H1 (cell line): Measurements from ENCODE around the gene PRKAR2A. TPM values are rescaled to one million over a fixed set of nuclear protein-coding genes. Genes with fewer than 3 reads are reported as not detected.

ENCODE experiments used
- CTCF ChIA-PET: fragments of 300-600 bp; sonication (Branson Sonifier 250); formaldehyde crosslinking; loops from one replicate; lab custom pipeline; 2021; ENCODE audit not compliant: partially characterized antibody; lab: Charles Lee
- POLR2A ChIA-PET: fragments of 300-600 bp; sonication (Branson Sonifier 250); formaldehyde crosslinking; loops from one replicate; lab custom pipeline; 2021; ENCODE audit warnings: inconsistent platforms; ENCODE audit not compliant: partially characterized antibody; lab: Charles Lee
- DNase-seq, 2 experiments: peaks; one replicate each; pipeline versions ENCODE4 v3.0.0 to v3.0.0-alpha.2; 2010 to 2022; ENCODE audit warnings: low spot score in 2 of 2, low read depth in 1 of 2, mixed read lengths in 1 of 2
- FAIRE-seq: peaks from 2 replicates; lab custom pipeline; 2011; peaks lifted over from hg19 to GRCh38; lab: Jason Lieb, UNC
- H2AFZ ChIP-seq: 2 replicates; pipeline ENCODE4 v1.8.1; 2012; ENCODE audit warnings: low read length, inconsistent platforms
- H2AK5ac ChIP-seq: 2 replicates; pipeline ENCODE4 v1.6.1; 2013; ENCODE audit warnings: low read depth, low read length
- H2BK120ac ChIP-seq: replicated peaks from 2 replicates; pipeline ENCODE3; 2013; ENCODE audit warnings: low read depth, low read length, inconsistent platforms
- H2BK12ac ChIP-seq: 2 replicates; pipeline ENCODE4 v1.6.1; 2013; ENCODE audit warnings: low read depth, low read length
- H2BK15ac ChIP-seq: 2 replicates; pipeline ENCODE4 v1.6.1; 2013; ENCODE audit warnings: low read length
- H2BK20ac ChIP-seq: 2 replicates; pipeline ENCODE4 v1.6.1; 2013; ENCODE audit warnings: low read length
- H2BK5ac ChIP-seq: 2 replicates; pipeline ENCODE4 v1.6.1; 2013; ENCODE audit warnings: low read depth, low read length
- H3K14ac ChIP-seq: 2 replicates; pipeline ENCODE4 v1.6.1; 2013; ENCODE audit warnings: inconsistent platforms; ENCODE audit not compliant: insufficient read length
- H3K18ac ChIP-seq: 2 replicates; pipeline ENCODE4 v1.6.1; 2013; ENCODE audit warnings: low read length; ENCODE audit errors: extremely low read depth
- H3K23ac ChIP-seq: 2 replicates; pipeline ENCODE4 v1.6.1; 2013; ENCODE audit warnings: inconsistent platforms; ENCODE audit not compliant: insufficient read length
- H3K23me2 ChIP-seq: 2 replicates; pipeline ENCODE4 v1.6.1; 2013; ENCODE audit warnings: low read depth, low read length
- H3K27ac ChIP-seq: 2 replicates; pipeline ENCODE4 v1.6.1; 2011; ENCODE audit warnings: low read depth, low read length, inconsistent platforms
- H3K27me3 ChIP-seq, 4 experiments: replicated peaks in 1 of 4; 1 replicate in 1 of 4; 2 replicates in 3 of 4; pipeline versions ENCODE4 v1.6.1 to v1.8.1; 2011 to 2013; ENCODE audit warnings: low read length in 3 of 4, mild to moderate bottlenecking in 3 of 4, inconsistent platforms in 2 of 4, mixed read lengths in 2 of 4, moderate library complexity in 1 of 4; ENCODE audit not compliant: control insufficient read depth in 3 of 4, insufficient read depth in 3 of 4; ENCODE audit errors: extremely low read depth in 1 of 4
- H3K36me3 ChIP-seq, 4 experiments: 2 replicates each; pipeline versions ENCODE4 v1.6.1 to v1.8.1; 2011 to 2013; ENCODE audit warnings: mild to moderate bottlenecking in 4 of 4, low read length in 3 of 4, moderate library complexity in 2 of 4, control low read depth in 1 of 4, inconsistent platforms in 1 of 4; ENCODE audit not compliant: insufficient read depth in 4 of 4, control insufficient read depth in 2 of 4
- H3K4ac ChIP-seq: replicated peaks from 2 replicates; pipeline ENCODE3; 2013; ENCODE audit warnings: low read length, low read depth, mixed read lengths, inconsistent platforms; ENCODE audit not compliant: insufficient read length
- H3K4me1 ChIP-seq, 4 experiments: replicated peaks in 1 of 4; 1 replicate in 1 of 4; 2 replicates in 3 of 4; pipeline versions ENCODE4 v1.6.1 to v1.8.1; 2011 to 2013; ENCODE audit warnings: low read length in 3 of 4, inconsistent platforms in 2 of 4, mixed read lengths in 1 of 4; ENCODE audit not compliant: insufficient read depth in 4 of 4, control insufficient read depth in 3 of 4
- H3K4me2 ChIP-seq, 2 experiments: 2 replicates each; pipeline versions ENCODE4 v1.6.1 to v1.8.1; 2011 to 2013; ENCODE audit warnings: low read depth in 2 of 2, low read length in 2 of 2, control low read depth in 1 of 2, inconsistent platforms in 1 of 2, mild to moderate bottlenecking in 1 of 2; ENCODE audit not compliant: insufficient read depth in 1 of 2
- H3K4me3 ChIP-seq, 4 experiments: fragments of 200-600, 300-600 bp in 1 of 4; sonication (generic), shearing (Covaris generic), sonication (Bioruptor Twin) in 1 of 4; 2 replicates each; pipeline versions ENCODE4 v1.5.1 to v1.8.1; 2011 to 2016; ENCODE audit warnings: low read length in 4 of 4, low read depth in 3 of 4, control low read depth in 2 of 4, inconsistent platforms in 2 of 4, mild to moderate bottlenecking in 2 of 4, mixed read lengths in 1 of 4, moderate library complexity in 1 of 4; ENCODE audit not compliant: insufficient read depth in 2 of 4; ENCODE audit errors: extremely low read depth in 1 of 4
- H3K56ac ChIP-seq: replicated peaks from 2 replicates; pipeline ENCODE3; 2013; ENCODE audit warnings: low read depth, mild to moderate bottlenecking, mixed read lengths, low read length, inconsistent platforms; ENCODE audit not compliant: insufficient read length
- H3K79me1 ChIP-seq: 2 replicates; pipeline ENCODE4 v1.6.1; 2013; ENCODE audit warnings: low read depth, low read length, control low read depth
- H3K79me2 ChIP-seq, 2 experiments: 2 replicates each; pipeline versions ENCODE4 v1.6.1 to v1.8.1; 2012 to 2013; ENCODE audit warnings: low read length in 2 of 2, mild to moderate bottlenecking in 2 of 2, inconsistent platforms in 1 of 2; ENCODE audit not compliant: insufficient read depth in 2 of 2, control insufficient read depth in 1 of 2
- H3K9ac ChIP-seq, 4 experiments: replicated peaks in 1 of 4; 1 replicate in 1 of 4; 2 replicates in 3 of 4; pipeline versions ENCODE4 v1.6.1 to v1.8.1; 2011 to 2013; ENCODE audit warnings: low read depth in 3 of 4, low read length in 3 of 4, control low read depth in 2 of 4, mild to moderate bottlenecking in 2 of 4, moderate library complexity in 2 of 4, inconsistent platforms in 1 of 4; ENCODE audit errors: extremely low read depth in 1 of 4
- H3K9me3 ChIP-seq, 2 experiments: 2 replicates each; pipeline versions ENCODE4 v1.6.1 to v1.8.1; 2012 to 2013; ENCODE audit warnings: mild to moderate bottlenecking in 2 of 2, moderate library complexity in 2 of 2, control low read depth in 1 of 2, inconsistent platforms in 1 of 2, low read depth in 1 of 2, low read length in 1 of 2, mixed read lengths in 1 of 2; ENCODE audit not compliant: insufficient read depth in 2 of 2
- H4K20me1 ChIP-seq, 2 experiments: replicated peaks in 1 of 2; 2 replicates each; pipeline versions ENCODE3 to v1.8.1; 2011 to 2013; ENCODE audit warnings: inconsistent platforms in 2 of 2, low read length in 2 of 2, mild to moderate bottlenecking in 1 of 2; ENCODE audit not compliant: insufficient read depth in 2 of 2, control insufficient read depth in 1 of 2
- H4K5ac ChIP-seq: 2 replicates; pipeline ENCODE4 v1.6.1; 2013; ENCODE audit warnings: low read length, low read depth, mixed read lengths, inconsistent platforms; ENCODE audit not compliant: insufficient read length
- H4K8ac ChIP-seq: 2 replicates; pipeline ENCODE4 v1.8.0; 2013; ENCODE audit warnings: mild to moderate bottlenecking, moderate library complexity, low read length, inconsistent platforms; ENCODE audit not compliant: insufficient read depth; ENCODE audit errors: extremely low read depth
- H4K91ac ChIP-seq: replicated peaks from 2 replicates; pipeline ENCODE3; 2013; ENCODE audit warnings: low read length, mixed read lengths, inconsistent platforms; ENCODE audit not compliant: insufficient read length
- CHD1 ChIP-seq: IDR thresholded peaks from 2 replicates; pipeline ENCODE4 v1.6.1; 2012; ENCODE audit warnings: low read depth, low read length, improper control_type of control experiment
- JUND ChIP-seq: IDR thresholded peaks from 2 replicates; pipeline ENCODE4 v1.6.1; 2011; ENCODE audit warnings: mild to moderate bottlenecking, improper control_type of control experiment, low read length
- KDM4A ChIP-seq: IDR thresholded peaks from one replicate; pipeline ENCODE4 v1.7.1; 2012; ENCODE audit warnings: low read depth, mild to moderate bottlenecking, moderate library complexity, low read length, inconsistent platforms; ENCODE audit not compliant: severe bottlenecking
- NRF1 ChIP-seq: IDR thresholded peaks from 2 replicates; pipeline ENCODE4 v1.6.1; 2011; ENCODE audit warnings: mild to moderate bottlenecking, low read depth, low read length, improper control_type of control experiment
- RXRA ChIP-seq: IDR thresholded peaks from 2 replicates; pipeline ENCODE4 v1.6.1; 2011; ENCODE audit warnings: low read depth, mild to moderate bottlenecking, low read length, moderate library complexity; ENCODE audit not compliant: insufficient read depth
- SIX5 ChIP-seq: IDR thresholded peaks from 2 replicates; pipeline ENCODE4 v1.6.1; 2011; ENCODE audit warnings: mild to moderate bottlenecking, low read depth, low read length
- TAF7 ChIP-seq: optimal IDR thresholded peaks from 2 replicates; pipeline ENCODE3; 2011; ENCODE audit warnings: low read depth, mild to moderate bottlenecking, inconsistent platforms, low read length, moderate library complexity, borderline replicate concordance
- TBP ChIP-seq: IDR thresholded peaks from 2 replicates; pipeline ENCODE4 v1.6.1; 2011; ENCODE audit warnings: low read depth, low read length, improper control_type of control experiment
- ZNF274 ChIP-seq: IDR thresholded peaks from 2 replicates; pipeline ENCODE4 v1.7.0; 2012; ENCODE audit warnings: low read length, borderline replicate concordance; ENCODE audit errors: extremely low read depth
- WGBS, 2 experiments: shearing (Covaris generic) in 1 of 2; methylation state at CpG; one replicate each; pipeline versions ENCODE4 v1.1.6 to v1.1.7; 2013 to 2015; ENCODE audit warnings: low lambda C conversion rate in 2 of 2, mixed read lengths in 2 of 2, inconsistent platforms in 1 of 2, low coverage in 1 of 2, missing lambda C conversion rate in 1 of 2; ENCODE audit not compliant: insufficient replicate concordance in 2 of 2, insufficient coverage in 1 of 2, insufficient read length in 1 of 2; ENCODE audit errors: extremely low coverage in 1 of 2, missing lambda C conversion rate in 1 of 2; 5-methylcytosine and 5-hydroxymethylcytosine counted together
- polyA plus RNA-seq, 7 experiments: library from polyadenylated mRNA; depleted of rRNA in 3 of 7; stranded (reverse) in 5 of 7; unstranded in 2 of 7; fragments of >200 nt in 5 of 7; fragments of 200-250 nt in 2 of 7; gene quantifications; 1 replicate in 5 of 7; 2 replicates in 1 of 7; 4 replicates in 1 of 7; pipeline versions ENCODE4 v1.2.1 to v1.2.3, GENCODE V29; 2011 to 2013; ENCODE audit warnings: missing spikeins in 2 of 7, mixed read lengths in 2 of 7
- total RNA-seq: library from RNA; stranded (reverse); fragmentation: NEBNext Ultra II Directional; extraction: Animal tissue kit (Norgen Biotek cat#: 25700); gene quantifications from 2 replicates; pipeline ENCODE4 v1.2.1, GENCODE V29; 2021
- TF ChIP-seq, protein P1 (sequence below): IDR thresholded peaks from 2 replicates; pipeline ENCODE4 v1.6.1; 2011; ENCODE audit warnings: low read depth, mild to moderate bottlenecking, low read length; ENCODE audit not compliant: insufficient read depth
- TF ChIP-seq, protein P2 (sequence below): IDR thresholded peaks from 2 replicates; pipeline ENCODE4 v1.6.1; 2012; ENCODE audit warnings: inconsistent platforms
- TF ChIP-seq, protein P3 (sequence below): IDR thresholded peaks from 2 replicates; pipeline ENCODE4 v1.6.1; 2012; ENCODE audit warnings: low read length, inconsistent platforms

Gene PRKAR2A
- total and polyA plus RNA-seq, 2 of the 8 experiments (the other 6 are each of a cell fraction or from before 2014, with no cell fraction given) = 6.3 to 42.4 TPM

DNA sequence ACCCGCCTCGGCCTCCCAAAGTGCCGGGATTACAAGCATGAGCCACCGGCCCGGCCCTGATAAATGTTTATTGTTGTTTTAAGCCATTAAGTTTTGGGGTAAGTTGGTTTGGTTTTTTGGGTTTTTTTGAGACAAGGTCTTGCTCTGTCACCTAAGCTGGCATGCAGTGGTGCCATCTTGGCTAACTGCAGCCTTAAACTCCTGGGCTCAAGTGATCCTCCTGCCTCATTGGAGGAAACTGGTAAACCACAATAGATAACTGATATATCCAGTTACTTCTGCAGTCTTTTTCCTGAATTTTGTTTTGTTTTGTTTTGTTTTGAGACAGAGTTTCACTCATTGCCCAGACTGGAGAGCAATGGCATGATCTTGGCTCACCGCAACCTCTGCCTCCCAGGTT, 46.8 kb upstream of the PRKAR2A start:
- CTCF ChIA-PET = interaction anchor here (0.6 to 0.8 kb wide), 2 partner anchors 8 to 158 kb away, joined by 3 read pairs; no protein-coding TSS in a partner anchor
- no peak overlapping the region for H3K14ac ChIP-seq

More for the DNA sequence above, 46.8 kb upstream of the PRKAR2A start:
- FAIRE-seq = no peak
- no peaks in the 10 kb centered on the region for H3K79me1 ChIP-seq
- H3K9me3 ChIP-seq = no peaks in the 10 kb centered on the region
- H2AFZ ChIP-seq = no peak overlapping the region
- H2BK120ac ChIP-seq = no peak overlapping the region
- no peak overlapping the region for H3K23ac ChIP-seq
- no peak overlapping the region for H4K91ac ChIP-seq
- H3K23me2 ChIP-seq = peaks cover 3% of the 10 kb centered on the region; the same call in 1 of the 2 replicates
- no peak overlapping the region for H3K4ac ChIP-seq
- no peak overlapping the region for H3K27ac ChIP-seq
- no peaks in the 10 kb centered on the region for H3K36me3 ChIP-seq
- H3K4me3 ChIP-seq = no peak overlapping the region
- H3K18ac ChIP-seq = no peak overlapping the region
- H2BK12ac ChIP-seq = no peak overlapping the region
- no peak overlapping the region for H2BK20ac ChIP-seq
- no peak overlapping the region for H2BK5ac ChIP-seq
- TF ChIP-seq NRF1 (no peak), CHD1 (no peak), TAF7 (no peak), TBP (no peak), JUND (no peak), ZNF274 (no peak), KDM4A (no peak), SIX5 (no peak), RXRA (no peak)
- TF ChIP-seq, protein P1, sequence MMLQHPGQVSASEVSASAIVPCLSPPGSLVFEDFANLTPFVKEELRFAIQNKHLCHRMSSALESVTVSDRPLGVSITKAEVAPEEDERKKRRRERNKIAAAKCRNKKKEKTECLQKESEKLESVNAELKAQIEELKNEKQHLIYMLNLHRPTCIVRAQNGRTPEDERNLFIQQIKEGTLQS = no peak
- TF ChIP-seq, protein P2, sequence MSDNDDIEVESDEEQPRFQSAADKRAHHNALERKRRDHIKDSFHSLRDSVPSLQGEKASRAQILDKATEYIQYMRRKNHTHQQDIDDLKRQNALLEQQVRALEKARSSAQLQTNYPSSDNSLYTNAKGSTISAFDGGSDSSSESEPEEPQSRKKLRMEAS = no peak
- TF ChIP-seq, protein P3, sequence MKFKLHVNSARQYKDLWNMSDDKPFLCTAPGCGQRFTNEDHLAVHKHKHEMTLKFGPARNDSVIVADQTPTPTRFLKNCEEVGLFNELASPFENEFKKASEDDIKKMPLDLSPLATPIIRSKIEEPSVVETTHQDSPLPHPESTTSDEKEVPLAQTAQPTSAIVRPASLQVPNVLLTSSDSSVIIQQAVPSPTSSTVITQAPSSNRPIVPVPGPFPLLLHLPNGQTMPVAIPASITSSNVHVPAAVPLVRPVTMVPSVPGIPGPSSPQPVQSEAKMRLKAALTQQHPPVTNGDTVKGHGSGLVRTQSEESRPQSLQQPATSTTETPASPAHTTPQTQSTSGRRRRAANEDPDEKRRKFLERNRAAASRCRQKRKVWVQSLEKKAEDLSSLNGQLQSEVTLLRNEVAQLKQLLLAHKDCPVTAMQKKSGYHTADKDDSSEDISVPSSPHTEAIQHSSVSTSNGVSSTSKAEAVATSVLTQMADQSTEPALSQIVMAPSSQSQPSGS = no peak
- H3K79me2 ChIP-seq = no peaks in the 10 kb centered on the region
- WGBS, 2 experiments = 98% methylated on average over 6 of the region's 6 CpGs; no CpG with 5 or more reads in 1 of the 2 experiments
- no peak overlapping the region for H2AK5ac ChIP-seq
- no peak overlapping the region for H3K56ac ChIP-seq
- peaks cover 0 to 2% of the 10 kb centered on the region in 2 experiments for H4K20me1 ChIP-seq
- no peak overlapping the region for H3K4me2 ChIP-seq
- POLR2A ChIA-PET = interaction anchor here (1.2 to 1.5 kb wide), 2 partner anchors 49 to 231 kb away, joined by 3 read pairs; no protein-coding TSS in a partner anchor
- H3K9ac ChIP-seq = no peak overlapping the region
- no peak overlapping the region for H4K8ac ChIP-seq
- DNase-seq = no peak
- no peaks in the 10 kb centered on the region for H3K27me3 ChIP-seq
- H4K5ac ChIP-seq = no peak overlapping the region
- peaks cover 0 to 6% (median 3%) of the 10 kb centered on the region in 4 experiments; a peak in 2 of 7 replicates for H3K4me1 ChIP-seq
- no peak overlapping the region for H2BK15ac ChIP-seq
